ENCODE measurements around the gene PMEL.
"Not testable (repeated sequence)": the region's sequence is repeated elsewhere in the genome, so short reads cannot be mapped to it uniquely, and the experiment has no call there.

Gene PMEL

GRCh38 chr12:55926738-55927587 lies 38.9 kb downstream of the PMEL start:
- 0% methylated on average over 36 of the region's 42 CpGs for WGBS (ENCODE audit: insufficient coverage)
- Histone ChIP-seq H3K27ac (ENCODE audit: insufficient read depth in 1 of 2, low read depth in 1 of 2, low read length in 2 of 2, poor library complexity in 1 of 2, severe bottlenecking in 2 of 2) (peak overlapping the region; percentile 90 to 97), H3K9me3 (ENCODE audit: control extremely low read depth in 1 of 5, control insufficient read depth in 4 of 5, insufficient read depth in 2 of 5, low read depth in 1 of 5, low read length in 4 of 5) (no peaks in the 10 kb centered on the region), H3K27me3 (replicated peaks in 2 of 5; ENCODE audit: control insufficient read depth in 4 of 5, insufficient read depth in 5 of 5, low read length in 4 of 5) (no peaks in the 10 kb centered on the region), H3K36me3 (ENCODE audit: control insufficient read depth in 4 of 4, insufficient read depth in 4 of 4, low read length in 3 of 4) (peaks cover 0 to 26% (median 6%) of the 10 kb centered on the region in 4 experiments), H3K4me3 (ENCODE audit: control insufficient read depth in 1 of 7, extremely low read depth in 1 of 7, insufficient read depth in 4 of 7, low read depth in 2 of 7, low read length in 6 of 7) (peak overlapping the region; percentile 83 to 100 (median 99)), H3K4me1 (ENCODE audit: control extremely low read depth in 1 of 4, control insufficient read depth in 4 of 4, insufficient read depth in 4 of 4, low read length in 3 of 4) (peaks cover 23 to 61% (median 47%) of the 10 kb centered on the region in 4 experiments)
- DNase-seq = peak; percentile 95 to 97 (median 96)
- POLR2A ChIA-PET = interaction anchor here (0.6 to 3.2 kb wide), 4 partner anchors 13 to 108 kb away, joined by 3 to 13 read pairs (median 3); partner anchors contain the start of gene DNAJC14
- CTCF ChIA-PET = interaction anchor here (0.6 to 4.5 kb wide), 22 partner anchors 9 to 210 kb away, joined by 3 to 31 read pairs (median 4); partner anchors contain the start of genes DNAJC14, ORMDL2 and SARNP

GRCh38 chr12:55925870-55926737 lies 39.7 kb downstream of the PMEL start:
- Histone ChIP-seq H3K27me3 (replicated peaks in 2 of 5; ENCODE audit: control insufficient read depth in 4 of 5, insufficient read depth in 5 of 5, low read length in 4 of 5) (no peaks in the 10 kb centered on the region), H3K9me3 (ENCODE audit: control extremely low read depth in 1 of 5, control insufficient read depth in 4 of 5, insufficient read depth in 2 of 5, low read depth in 1 of 5, low read length in 4 of 5) (no peaks in the 10 kb centered on the region), H3K27ac (ENCODE audit: insufficient read depth in 1 of 2, low read depth in 1 of 2, low read length in 2 of 2, poor library complexity in 1 of 2, severe bottlenecking in 2 of 2) (peak overlapping the region; percentile 90 to 97), H3K4me3 (ENCODE audit: control insufficient read depth in 1 of 7, extremely low read depth in 1 of 7, insufficient read depth in 4 of 7, low read depth in 2 of 7, low read length in 6 of 7) (peak overlapping the region; percentile 83 to 100 (median 99)), H3K36me3 (ENCODE audit: control insufficient read depth in 4 of 4, insufficient read depth in 4 of 4, low read length in 3 of 4) (peaks cover 0 to 30% (median 7%) of the 10 kb centered on the region in 4 experiments), H3K4me1 (ENCODE audit: control extremely low read depth in 1 of 4, control insufficient read depth in 4 of 4, insufficient read depth in 4 of 4, low read length in 3 of 4) (peaks cover 23 to 54% (median 42%) of the 10 kb centered on the region in 4 experiments)
- CTCF ChIA-PET = interaction anchor here (0.6 to 4.5 kb wide), 22 partner anchors 10 to 187 kb away, joined by 3 to 31 read pairs (median 4); partner anchors contain the start of genes DNAJC14, ORMDL2 and SARNP
- POLR2A ChIA-PET = interaction anchor here (0.6 to 3.2 kb wide), 3 partner anchors 14 to 96 kb away, joined by 3 to 13 read pairs (median 3); partner anchors contain the start of gene DNAJC14
- no peak for DNase-seq
- 5% methylated on average over 5 of the region's 10 CpGs for WGBS (ENCODE audit: insufficient coverage)

GRCh38 chr12:55925371-55925770 lies 40.5 kb downstream of the PMEL start:
- H3K27me3 ChIP-seq (replicated peaks in 2 of 5; ENCODE audit: control insufficient read depth in 4 of 5, insufficient read depth in 5 of 5, low read length in 4 of 5) = no peaks in the 10 kb centered on the region
- H3K9me3 ChIP-seq (ENCODE audit: control extremely low read depth in 1 of 5, control insufficient read depth in 4 of 5, insufficient read depth in 2 of 5, low read depth in 1 of 5, low read length in 4 of 5) = no peaks in the 10 kb centered on the region
- POLR2A ChIA-PET = no interaction called here
- DNase-seq = no peak
- H3K27ac ChIP-seq (ENCODE audit: insufficient read depth in 1 of 2, low read depth in 1 of 2, low read length in 2 of 2, poor library complexity in 1 of 2, severe bottlenecking in 2 of 2) = peak overlapping the region in 1 of 2 experiments; percentile 4
- WGBS (ENCODE audit: insufficient coverage) = 94% methylated on average over 3 of the region's 4 CpGs
- H3K36me3 ChIP-seq (ENCODE audit: control insufficient read depth in 4 of 4, insufficient read depth in 4 of 4, low read length in 3 of 4) = peaks cover 0 to 36% (median 7%) of the 10 kb centered on the region in 4 experiments
- CTCF ChIA-PET = interaction anchor here (0.9 to 4.5 kb wide), 10 partner anchors 9 to 187 kb away, joined by 3 to 31 read pairs (median 7); partner anchors contain the start of gene DNAJC14
- peaks cover 23 to 46% (median 35%) of the 10 kb centered on the region in 4 experiments for H3K4me1 ChIP-seq (ENCODE audit: control extremely low read depth in 1 of 4, control insufficient read depth in 4 of 4, insufficient read depth in 4 of 4, low read length in 3 of 4)
- H3K4me3 ChIP-seq (ENCODE audit: control insufficient read depth in 1 of 7, extremely low read depth in 1 of 7, insufficient read depth in 4 of 7, low read depth in 2 of 7, low read length in 6 of 7) = peak overlapping the region in 3 of 7 experiments; percentile 4 to 100 (median 100)

- peaks cover 0 to 36% (median 7%) of the 10 kb centered on the region in 4 experiments for H3K36me3 ChIP-seq (ENCODE audit: control insufficient read depth in 4 of 4, insufficient read depth in 4 of 4, low read length in 3 of 4)
- H3K4me3 ChIP-seq (ENCODE audit: control insufficient read depth in 1 of 7, extremely low read depth in 1 of 7, insufficient read depth in 4 of 7, low read depth in 2 of 7, low read length in 6 of 7); H3K27ac ChIP-seq (ENCODE audit: insufficient read depth in 1 of 2, low read depth in 1 of 2, low read length in 2 of 2, poor library complexity in 1 of 2, severe bottlenecking in 2 of 2); H3K9me3 ChIP-seq (ENCODE audit: control extremely low read depth in 1 of 5, control insufficient read depth in 4 of 5, insufficient read depth in 2 of 5, low read depth in 1 of 5, low read length in 4 of 5); H3K27me3 ChIP-seq (replicated peaks in 2 of 5; ENCODE audit: control insufficient read depth in 4 of 5, insufficient read depth in 5 of 5, low read length in 4 of 5); DNase-seq; POLR2A ChIA-PET; CTCF ChIA-PET: not testable (repeated sequence)
- H3K4me1 ChIP-seq (ENCODE audit: control extremely low read depth in 1 of 4, control insufficient read depth in 4 of 4, insufficient read depth in 4 of 4, low read length in 3 of 4) = peaks cover 12 to 29% (median 18%) of the 10 kb centered on the region in 4 experiments
- WGBS (ENCODE audit: insufficient coverage) = 94% methylated on average over 6 of the region's 9 CpGs
These were observed 42.2 kb downstream of the PMEL start for GRCh38 chr12:55923648-55924047.

GRCh38 chr12:55922126-55922525 lies 43.7 kb downstream of the PMEL start:
- Histone ChIP-seq H3K27ac (ENCODE audit: insufficient read depth in 1 of 2, low read depth in 1 of 2, low read length in 2 of 2, poor library complexity in 1 of 2, severe bottlenecking in 2 of 2) (no peak overlapping the region), H3K4me3 (ENCODE audit: control insufficient read depth in 1 of 7, extremely low read depth in 1 of 7, insufficient read depth in 4 of 7, low read depth in 2 of 7, low read length in 6 of 7) (no peak overlapping the region), H3K36me3 (ENCODE audit: control insufficient read depth in 4 of 4, insufficient read depth in 4 of 4, low read length in 3 of 4) (peaks cover 0 to 36% (median 7%) of the 10 kb centered on the region in 4 experiments), H3K27me3 (replicated peaks in 2 of 5; ENCODE audit: control insufficient read depth in 4 of 5, insufficient read depth in 5 of 5, low read length in 4 of 5) (no peaks in the 10 kb centered on the region), H3K9me3 (ENCODE audit: control extremely low read depth in 1 of 5, control insufficient read depth in 4 of 5, insufficient read depth in 2 of 5, low read depth in 1 of 5, low read length in 4 of 5) (no peaks in the 10 kb centered on the region), H3K4me1 (ENCODE audit: control extremely low read depth in 1 of 4, control insufficient read depth in 4 of 4, insufficient read depth in 4 of 4, low read length in 3 of 4) (peaks cover 8 to 18% (median 10%) of the 10 kb centered on the region in 4 experiments)
- ChIA-PET CTCF (no interaction called here), POLR2A (no interaction called here)
- WGBS (ENCODE audit: insufficient coverage) = 100% methylated on average over 1 of the region's 3 CpGs
- DNase-seq = no peak

- H3K4me3 ChIP-seq (ENCODE audit: control insufficient read depth in 1 of 7, extremely low read depth in 1 of 7, insufficient read depth in 4 of 7, low read depth in 2 of 7, low read length in 6 of 7); DNase-seq; H3K27me3 ChIP-seq (replicated peaks in 2 of 5; ENCODE audit: control insufficient read depth in 4 of 5, insufficient read depth in 5 of 5, low read length in 4 of 5); H3K4me1 ChIP-seq (ENCODE audit: control extremely low read depth in 1 of 4, control insufficient read depth in 4 of 4, insufficient read depth in 4 of 4, low read length in 3 of 4); H3K9me3 ChIP-seq (ENCODE audit: control extremely low read depth in 1 of 5, control insufficient read depth in 4 of 5, insufficient read depth in 2 of 5, low read depth in 1 of 5, low read length in 4 of 5); POLR2A ChIA-PET; H3K27ac ChIP-seq (ENCODE audit: insufficient read depth in 1 of 2, low read depth in 1 of 2, low read length in 2 of 2, poor library complexity in 1 of 2, severe bottlenecking in 2 of 2): not testable (repeated sequence)
- H3K36me3 ChIP-seq (ENCODE audit: control insufficient read depth in 4 of 4, insufficient read depth in 4 of 4, low read length in 3 of 4) = peaks cover 0 to 32% (median 6%) of the 10 kb centered on the region in 4 experiments
- CTCF ChIA-PET = interaction anchor here (5.7 kb wide), 1 partner anchor 8 kb away, joined by 31 read pairs; the partner anchor contains the start of gene PYM1
- no CpG with 5 or more reads among the region's 3 CpGs for WGBS (ENCODE audit: insufficient coverage)
These were observed 46.8 kb downstream of the PMEL start for GRCh38 chr12:55919032-55919431.

All from common myeloid progenitor, CD34-positive (primary cell).